Fibroblast of the aortic adventitia (primary cell): Measurements from ENCODE around the gene GLDN. TPM values are rescaled to one million over a fixed set of nuclear protein-coding genes. Genes with fewer than 3 reads are reported as not detected.

Experiments
- DNase-seq: peaks from one replicate; pipeline ENCODE4 v3.0.0-alpha.2; 2010; ENCODE audit warnings: low read depth
- H3K4me3 ChIP-seq: 2 replicates; pipeline ENCODE4 v1.5.1; 2011; ENCODE audit warnings: low read depth, mild to moderate bottlenecking, control low read depth, low read length, moderate library complexity
- small RNA-seq: library from RNA; depleted of rRNA; stranded (forward); fragments of <200 nt; gene quantifications from one replicate; pipeline ENCODE3, GENCODE V24; 2012
- total RNA-seq: library from RNA; depleted of rRNA; stranded (reverse); fragments of >200 nt; gene quantifications from 2 replicates; pipeline ENCODE4 v1.2.3, GENCODE V29; 2012; ENCODE audit warnings: low replicate concordance
- TF ChIP-seq, protein P1 (sequence below): IDR thresholded peaks from 2 replicates; pipeline ENCODE4 v1.5.1; 2011; ENCODE audit warnings: mild to moderate bottlenecking, low read length, control low read depth, inconsistent platforms; ENCODE audit not compliant: insufficient read depth

The GLDN gene
- total RNA-seq, 1 donor, result 13.3 TPM

DNA sequence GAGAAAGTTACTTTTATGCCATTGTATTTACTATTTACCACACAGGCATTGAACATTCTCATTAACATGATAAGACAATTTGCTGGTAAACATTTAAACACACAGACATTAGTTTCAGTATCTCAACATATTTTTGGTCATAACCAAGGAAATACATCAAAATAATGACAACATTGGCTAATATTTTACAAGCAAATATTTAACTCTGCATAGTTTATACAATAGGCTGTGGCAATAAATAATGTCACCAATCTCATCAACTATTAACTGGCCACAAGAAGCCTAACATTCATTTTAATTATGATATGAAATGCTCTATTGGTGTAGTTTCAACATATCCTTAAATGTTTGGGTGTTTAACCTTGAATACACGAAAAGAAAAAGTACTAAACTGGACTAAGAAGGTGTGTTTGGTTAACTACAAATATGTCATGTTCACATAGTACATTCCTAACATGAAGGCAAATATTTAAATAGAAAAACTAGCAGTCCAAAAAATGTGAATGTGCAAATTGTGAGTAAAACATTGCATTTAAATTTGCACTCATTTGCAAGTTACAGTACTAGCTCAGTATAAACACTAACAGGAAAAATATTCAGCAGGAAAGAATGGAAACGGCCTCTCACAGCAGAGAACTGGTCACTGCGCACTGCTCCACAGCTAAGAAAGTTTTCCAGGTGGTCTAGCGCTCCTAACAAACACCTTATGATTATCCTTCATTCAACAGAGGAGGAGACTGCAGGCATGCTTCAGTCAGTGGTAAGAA is 106.6 kb downstream of the GLDN start:
- TF ChIP-seq, protein P1, sequence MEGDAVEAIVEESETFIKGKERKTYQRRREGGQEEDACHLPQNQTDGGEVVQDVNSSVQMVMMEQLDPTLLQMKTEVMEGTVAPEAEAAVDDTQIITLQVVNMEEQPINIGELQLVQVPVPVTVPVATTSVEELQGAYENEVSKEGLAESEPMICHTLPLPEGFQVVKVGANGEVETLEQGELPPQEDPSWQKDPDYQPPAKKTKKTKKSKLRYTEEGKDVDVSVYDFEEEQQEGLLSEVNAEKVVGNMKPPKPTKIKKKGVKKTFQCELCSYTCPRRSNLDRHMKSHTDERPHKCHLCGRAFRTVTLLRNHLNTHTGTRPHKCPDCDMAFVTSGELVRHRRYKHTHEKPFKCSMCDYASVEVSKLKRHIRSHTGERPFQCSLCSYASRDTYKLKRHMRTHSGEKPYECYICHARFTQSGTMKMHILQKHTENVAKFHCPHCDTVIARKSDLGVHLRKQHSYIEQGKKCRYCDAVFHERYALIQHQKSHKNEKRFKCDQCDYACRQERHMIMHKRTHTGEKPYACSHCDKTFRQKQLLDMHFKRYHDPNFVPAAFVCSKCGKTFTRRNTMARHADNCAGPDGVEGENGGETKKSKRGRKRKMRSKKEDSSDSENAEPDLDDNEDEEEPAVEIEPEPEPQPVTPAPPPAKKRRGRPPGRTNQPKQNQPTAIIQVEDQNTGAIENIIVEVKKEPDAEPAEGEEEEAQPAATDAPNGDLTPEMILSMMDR, result no peak
- no peak overlapping the region for H3K4me3 ChIP-seq
- DNase-seq, result no peak

DNA sequence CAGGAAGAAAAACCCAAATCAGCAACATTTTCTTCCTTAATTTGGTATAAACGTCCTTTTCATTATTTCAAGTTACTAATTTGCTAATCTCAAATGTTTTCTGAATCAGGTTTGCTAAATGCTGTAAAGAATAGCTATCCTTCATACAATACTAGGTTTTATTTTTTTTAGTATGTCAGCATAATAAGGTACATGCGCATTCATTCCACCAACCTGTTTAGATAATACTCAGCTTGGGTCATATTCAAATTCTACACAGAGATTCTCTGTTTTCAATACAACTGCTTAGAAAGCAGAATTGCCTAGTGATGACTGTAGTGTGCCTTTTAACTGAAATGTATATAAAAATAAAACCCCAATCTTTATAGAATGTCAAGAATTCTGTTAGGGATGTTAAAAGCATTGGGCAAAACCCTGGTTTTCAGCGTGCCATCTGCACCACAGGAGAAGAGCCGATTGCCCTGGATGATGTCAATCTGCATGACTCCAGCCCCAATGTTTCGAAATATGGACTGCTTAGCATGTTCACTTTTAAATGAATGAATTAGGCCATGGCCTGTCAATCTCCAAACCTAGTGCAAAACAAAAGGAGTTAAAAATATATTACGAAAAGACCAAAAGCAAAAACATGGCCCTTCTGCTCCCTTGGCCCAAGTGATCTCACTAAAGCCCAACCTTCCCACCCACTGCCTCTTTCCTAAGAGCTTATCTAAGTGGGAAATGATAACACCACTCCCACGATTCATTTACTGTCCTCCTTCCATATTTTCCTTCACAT is 107.4 kb downstream of the GLDN start:
- DNase-seq, result no peak
- no peak overlapping the region for H3K4me3 ChIP-seq
- TF ChIP-seq, protein P1, result no peak

DNA sequence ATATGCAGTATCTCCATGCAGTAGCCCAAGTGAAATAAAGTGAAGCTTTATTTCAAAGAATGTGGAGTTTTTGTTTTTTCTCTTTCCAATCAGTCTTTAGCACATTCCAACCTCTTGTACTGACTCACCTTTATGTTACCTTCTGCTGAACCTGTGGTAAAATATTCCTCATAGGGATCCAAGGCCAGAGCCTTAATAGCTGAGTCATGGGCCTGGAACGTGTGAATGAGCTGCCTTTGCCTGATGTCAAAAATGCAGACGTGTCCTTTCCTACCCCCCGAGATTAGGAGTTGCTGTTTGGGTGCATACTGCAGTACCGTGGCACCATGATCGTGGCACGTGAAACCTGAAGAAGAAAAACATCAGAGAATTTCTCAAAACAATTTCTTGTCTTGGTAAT is 108.5 kb downstream of the GLDN start:
- no peak overlapping the region for H3K4me3 ChIP-seq
- no peak for DNase-seq
- TF ChIP-seq, protein P1, result no peak

Small RNA genes lying within 50 kb of the gene (small RNA-seq; reads per million reads assigned to genes)
- gene AC020891.4, result not detected
- 0.25 reads per million for gene MIR7973-1

Other genes with a start within 250 kb of the GLDN start
- gene TNFAIP8L3, start 246.7 kb upstream of the GLDN start, total RNA-seq, result 10.3 and 22.4 TPM in 2 replicates
- 0.98 and 3.1 TPM in 2 replicates for gene CYP19A1, start 3.1 kb upstream of the GLDN start, total RNA-seq